Caco-2 (cell line): Measurements from ENCODE around the gene TET3. TPM values are rescaled to one million over a fixed set of nuclear protein-coding genes. Genes with fewer than 3 reads are reported as not detected.

Source experiments
- BruUV-seq: library from RNA; stranded (reverse); fragments of 400-500 nt; replicated peaks from 2 replicates; lab custom pipeline; 2021; lab: Mats Ljungman, UMichigan
- CTCF ChIA-PET: fragments of 300-600 bp; sonication (Branson Sonifier 250); formaldehyde crosslinking; loops from one replicate; lab custom pipeline; 2022; ENCODE audit warnings: antibody characterized with exemption; lab: Charles Lee
- POLR2A ChIA-PET: fragments of 300-600 bp; sonication (Branson Sonifier 250); formaldehyde crosslinking; loops from one replicate; lab custom pipeline; 2022; ENCODE audit warnings: antibody characterized with exemption; lab: Charles Lee
- DNase-seq, 2 experiments: peaks; one replicate each; pipeline versions ENCODE4 v3.0.0 to v3.0.0-alpha.2; 2020 to 2022
- H3K27me3 ChIP-seq: replicated peaks from 2 replicates; pipeline ENCODE4 v1.6.0; 2011; ENCODE audit warnings: low read length; ENCODE audit not compliant: control insufficient read depth, insufficient read depth
- H3K36me3 ChIP-seq: 2 replicates; pipeline ENCODE4 v1.5.1; 2011; ENCODE audit warnings: low read length; ENCODE audit not compliant: control insufficient read depth, insufficient read depth
- H3K4me1 ChIP-seq: fragments of 250-450 bp; sonication (Bioruptor Pico); 2 replicates; pipeline ENCODE4 v1.5.1; 2020; ENCODE audit warnings: mild to moderate bottlenecking
- H3K4me3 ChIP-seq: 2 replicates; pipeline ENCODE4 v1.5.1; 2011; ENCODE audit warnings: low read depth, mild to moderate bottlenecking, control low read depth, low read length
- H3K9me3 ChIP-seq: fragments of 250-450 bp; sonication (Bioruptor Pico); 2 replicates; pipeline ENCODE4 v1.5.1; 2020; ENCODE audit warnings: mild to moderate bottlenecking, moderate library complexity
- H3K27ac Mint-ChIP-seq: one replicate; pipeline ENCODE4 v1.8.0; 2022; ENCODE audit warnings: mixed read lengths; ENCODE audit not compliant: unreplicated experiment
- H3K27me3 Mint-ChIP-seq: one replicate; pipeline ENCODE4 v1.8.0; 2022; ENCODE audit warnings: mixed read lengths; ENCODE audit not compliant: insufficient read depth, unreplicated experiment
- H3K36me3 Mint-ChIP-seq: one replicate; pipeline ENCODE4 v1.8.0; 2022; ENCODE audit warnings: mild to moderate bottlenecking, mixed read lengths; ENCODE audit not compliant: insufficient read depth, unreplicated experiment
- H3K4me1 Mint-ChIP-seq: one replicate; pipeline ENCODE4 v1.8.0; 2022; ENCODE audit warnings: low read depth, mixed read lengths; ENCODE audit not compliant: unreplicated experiment
- H3K4me3 Mint-ChIP-seq: one replicate; pipeline ENCODE4 v1.8.0; 2022; ENCODE audit warnings: mild to moderate bottlenecking, moderate library complexity, mixed read lengths; ENCODE audit not compliant: unreplicated experiment
- H3K9me3 Mint-ChIP-seq: one replicate; pipeline ENCODE4 v1.8.0; 2022; ENCODE audit warnings: mixed read lengths; ENCODE audit not compliant: unreplicated experiment
- intact Hi-C: fragments of 100-400 bp; cut with micrococcal nuclease; formaldehyde crosslinking; loops from one replicate; pipeline ENCODE4 v1.10.0; 2022; ENCODE audit not compliant: unreplicated experiment
- total RNA-seq: library from RNA; stranded (reverse); gene quantifications from 2 replicates; pipeline ENCODE4 v1.2.3, GENCODE V29; 2022
- TF ChIP-seq, protein P1 (sequence below), 2 experiments: fragments of 200-600 bp in 1 of 2; IDR thresholded peaks; 1 replicate in 1 of 2; 2 replicates in 1 of 2; pipeline versions ENCODE4 v1.5.1 to v1.8.0; 2011 to 2022; ENCODE audit warnings: antibody characterized with exemption in 1 of 2, control low read depth in 1 of 2, inconsistent platforms in 1 of 2, low read depth in 1 of 2, low read length in 1 of 2, mild to moderate bottlenecking in 1 of 2, moderate library complexity in 1 of 2; ENCODE audit not compliant: insufficient read depth in 1 of 2, severe bottlenecking in 1 of 2, unreplicated experiment in 1 of 2

Gene TET3
- total RNA-seq, 1 experiment from 2014 or later: 27.5 TPM

DNA sequence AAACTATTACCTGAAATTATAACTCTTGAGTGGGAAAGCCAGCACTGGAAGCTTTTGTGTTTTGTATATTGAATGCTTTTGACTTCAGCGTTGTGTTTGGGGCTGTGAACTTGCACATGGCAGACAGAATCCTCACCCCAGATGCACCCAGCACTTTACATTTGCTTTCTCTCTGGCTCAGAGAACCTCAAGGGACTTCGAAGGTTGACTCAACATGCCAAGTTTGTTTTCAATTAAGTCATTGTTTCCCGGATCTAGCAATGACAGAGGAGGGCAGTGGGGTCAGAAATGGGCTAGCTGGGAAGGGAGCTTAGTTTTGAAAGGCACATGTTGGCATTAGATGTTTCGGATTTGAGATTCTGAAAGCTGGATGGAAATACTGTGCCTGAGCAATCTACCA, 22.4 kb downstream of the TET3 start:
- Mint-ChIP-seq H3K27ac (no peak overlapping the region), H3K4me1 (peaks cover 25% of the 10 kb centered on the region), H3K36me3 (peaks cover 16% of the 10 kb centered on the region), H3K27me3 (no peaks in the 10 kb centered on the region), H3K4me3 (no peak overlapping the region), H3K9me3 (no peaks in the 10 kb centered on the region)
- no peak for DNase-seq
- TF ChIP-seq, protein P1, sequence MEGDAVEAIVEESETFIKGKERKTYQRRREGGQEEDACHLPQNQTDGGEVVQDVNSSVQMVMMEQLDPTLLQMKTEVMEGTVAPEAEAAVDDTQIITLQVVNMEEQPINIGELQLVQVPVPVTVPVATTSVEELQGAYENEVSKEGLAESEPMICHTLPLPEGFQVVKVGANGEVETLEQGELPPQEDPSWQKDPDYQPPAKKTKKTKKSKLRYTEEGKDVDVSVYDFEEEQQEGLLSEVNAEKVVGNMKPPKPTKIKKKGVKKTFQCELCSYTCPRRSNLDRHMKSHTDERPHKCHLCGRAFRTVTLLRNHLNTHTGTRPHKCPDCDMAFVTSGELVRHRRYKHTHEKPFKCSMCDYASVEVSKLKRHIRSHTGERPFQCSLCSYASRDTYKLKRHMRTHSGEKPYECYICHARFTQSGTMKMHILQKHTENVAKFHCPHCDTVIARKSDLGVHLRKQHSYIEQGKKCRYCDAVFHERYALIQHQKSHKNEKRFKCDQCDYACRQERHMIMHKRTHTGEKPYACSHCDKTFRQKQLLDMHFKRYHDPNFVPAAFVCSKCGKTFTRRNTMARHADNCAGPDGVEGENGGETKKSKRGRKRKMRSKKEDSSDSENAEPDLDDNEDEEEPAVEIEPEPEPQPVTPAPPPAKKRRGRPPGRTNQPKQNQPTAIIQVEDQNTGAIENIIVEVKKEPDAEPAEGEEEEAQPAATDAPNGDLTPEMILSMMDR (IDR thresholded peaks at IDR 0.05; ENCODE audit: insufficient read depth in 1 of 2, low read depth in 1 of 2, low read length in 1 of 2, severe bottlenecking in 1 of 2, unreplicated experiment in 1 of 2): no peak
- ChIA-PET CTCF (no interaction called here), POLR2A (no interaction called here)
- Histone ChIP-seq H3K36me3 (no peaks in the 10 kb centered on the region), H3K4me1 (0 out of 2 replicates have a peak, but pooled peaks cover 16% of the 10 kb centered on the region), H3K27me3 (no peaks in the 10 kb centered on the region), H3K9me3 (no peaks in the 10 kb centered on the region), H3K4me3 (no peak overlapping the region)
- intact Hi-C loops: no loop called here
- no TSS peak for BruUV-seq

DNA sequence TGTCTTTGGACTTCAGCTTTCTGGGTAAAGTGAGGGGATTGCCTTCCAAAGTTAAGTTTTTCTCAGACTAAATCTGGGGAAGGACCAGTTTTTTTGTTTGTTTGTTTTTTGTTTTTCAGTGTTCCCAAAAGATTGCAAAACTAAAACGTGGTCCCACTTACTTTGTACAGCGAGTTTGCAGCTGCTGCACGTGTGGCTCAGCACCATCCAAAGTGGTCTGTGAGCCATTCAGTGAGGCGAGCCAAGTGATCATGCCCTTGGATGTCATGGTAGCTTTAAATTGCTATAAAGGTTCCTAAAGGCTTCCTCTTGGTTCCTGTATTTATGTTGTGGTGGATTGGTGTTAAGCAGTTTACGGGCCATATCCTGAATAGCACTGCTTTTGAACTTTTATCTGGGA, 23.0 kb downstream of the TET3 start:
- no TSS peak for BruUV-seq
- DNase-seq: no peak
- intact Hi-C loops: loop anchor here (1.0 kb wide), 1 partner anchor 18 kb away; no protein-coding TSS in a partner anchor
- Mint-ChIP-seq H3K4me1 (peaks cover 25% of the 10 kb centered on the region), H3K4me3 (no peak overlapping the region), H3K36me3 (peaks cover 16% of the 10 kb centered on the region), H3K27me3 (no peaks in the 10 kb centered on the region), H3K9me3 (no peaks in the 10 kb centered on the region), H3K27ac (no peak overlapping the region)
- 0 out of 2 replicates have a peak, but pooled peaks cover 16% of the 10 kb centered on the region for H3K4me1 ChIP-seq
- no peaks in the 10 kb centered on the region for H3K9me3 ChIP-seq
- POLR2A ChIA-PET: no interaction called here
- no peaks in the 10 kb centered on the region for H3K36me3 ChIP-seq
- CTCF ChIA-PET: no interaction called here
- TF ChIP-seq, protein P1 (IDR thresholded peaks at IDR 0.05; ENCODE audit: insufficient read depth in 1 of 2, low read depth in 1 of 2, low read length in 1 of 2, severe bottlenecking in 1 of 2, unreplicated experiment in 1 of 2): no peak
- no peak overlapping the region for H3K4me3 ChIP-seq
- no peaks in the 10 kb centered on the region for H3K27me3 ChIP-seq

DNA sequence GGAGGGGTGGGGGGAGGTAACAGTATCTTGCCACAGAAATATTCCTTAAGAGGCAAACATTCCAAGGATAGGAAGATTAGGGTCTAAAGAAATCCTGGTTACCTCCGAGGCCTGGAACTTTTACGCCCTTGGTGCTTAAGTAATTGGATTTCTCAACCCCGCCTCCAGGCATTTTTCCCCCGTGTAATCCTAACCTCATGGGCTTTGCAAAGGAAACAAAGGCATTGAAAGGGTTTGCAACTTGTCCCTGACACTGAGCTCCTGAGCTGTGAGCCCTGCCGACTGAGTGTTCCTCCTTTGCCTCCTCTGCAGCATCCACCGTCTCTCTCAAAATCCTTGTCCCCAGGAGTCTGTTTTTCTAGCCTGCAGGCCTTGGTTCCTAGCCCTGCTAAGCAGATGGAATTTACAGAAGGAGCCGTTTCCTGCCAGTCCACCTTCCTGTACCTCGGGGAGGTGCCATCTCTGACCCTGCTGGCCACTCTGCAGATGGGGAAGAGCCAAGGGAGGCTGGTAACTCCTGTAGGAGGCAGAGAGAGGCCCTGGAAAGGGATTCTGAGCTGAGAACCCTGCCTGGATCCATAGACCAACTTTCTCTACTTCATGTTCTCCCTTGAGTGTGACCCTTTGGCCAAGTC, 24.2 kb downstream of the TET3 start:
- DNase-seq: no peak

More for the DNA sequence above, 24.2 kb downstream of the TET3 start:
- no peaks in the 10 kb centered on the region for H3K9me3 ChIP-seq
- Mint-ChIP-seq H3K9me3 (no peaks in the 10 kb centered on the region), H3K36me3 (peaks cover 16% of the 10 kb centered on the region), H3K27me3 (no peaks in the 10 kb centered on the region), H3K4me3 (no peak overlapping the region), H3K27ac (no peak overlapping the region), H3K4me1 (peaks cover 25% of the 10 kb centered on the region)
- no peaks in the 10 kb centered on the region for H3K27me3 ChIP-seq
- no peak overlapping the region for H3K4me3 ChIP-seq
- TF ChIP-seq, protein P1 (IDR thresholded peaks at IDR 0.05; ENCODE audit: insufficient read depth in 1 of 2, low read depth in 1 of 2, low read length in 1 of 2, severe bottlenecking in 1 of 2, unreplicated experiment in 1 of 2): no peak
- no TSS peak for BruUV-seq
- intact Hi-C loops: loop anchor here (1.0 kb wide), 1 partner anchor 16 kb away; no protein-coding TSS in a partner anchor
- ChIA-PET CTCF (no interaction called here), POLR2A (no interaction called here)
- H3K4me1 ChIP-seq: 0 out of 2 replicates have a peak, but pooled peaks cover 16% of the 10 kb centered on the region
- H3K36me3 ChIP-seq: no peaks in the 10 kb centered on the region
